Measurements from ENCODE around the gene LRRC38.

LRRC38 gene

DNA sequence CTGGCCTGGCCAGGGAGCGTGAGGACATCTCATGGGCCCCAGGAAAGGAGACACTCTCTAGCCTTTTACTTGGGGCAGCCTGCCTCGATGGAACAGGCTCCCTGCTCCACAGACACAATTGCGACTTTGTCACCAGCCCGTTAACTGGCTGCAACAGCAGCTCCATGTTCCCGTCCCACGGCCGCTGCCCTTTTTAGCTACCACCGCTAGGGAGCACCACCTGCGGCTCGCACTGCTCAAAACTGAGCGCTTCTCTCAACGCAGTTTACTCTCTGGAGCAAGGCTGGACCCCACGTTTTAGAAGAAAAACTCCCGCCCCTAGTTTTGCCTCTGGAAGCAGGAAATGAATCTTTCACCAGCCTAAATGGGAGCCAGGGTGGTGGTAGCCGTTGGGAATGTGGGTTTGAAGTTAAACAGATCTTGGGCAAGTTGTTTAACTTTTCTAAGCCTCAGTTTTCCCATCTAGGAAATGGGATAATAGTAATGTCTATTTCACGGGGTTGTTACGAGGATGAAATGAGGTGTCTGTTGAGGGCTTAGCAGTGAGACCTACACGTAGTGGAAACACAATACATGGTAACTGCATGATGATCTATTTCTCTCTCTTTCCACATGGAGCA lies 3.5 kb upstream of the LRRC38 start:
- DNase-seq (ENCODE audit: low read depth in 2 of 2), result peak in 1 of 2 donors; percentile 4

DNA sequence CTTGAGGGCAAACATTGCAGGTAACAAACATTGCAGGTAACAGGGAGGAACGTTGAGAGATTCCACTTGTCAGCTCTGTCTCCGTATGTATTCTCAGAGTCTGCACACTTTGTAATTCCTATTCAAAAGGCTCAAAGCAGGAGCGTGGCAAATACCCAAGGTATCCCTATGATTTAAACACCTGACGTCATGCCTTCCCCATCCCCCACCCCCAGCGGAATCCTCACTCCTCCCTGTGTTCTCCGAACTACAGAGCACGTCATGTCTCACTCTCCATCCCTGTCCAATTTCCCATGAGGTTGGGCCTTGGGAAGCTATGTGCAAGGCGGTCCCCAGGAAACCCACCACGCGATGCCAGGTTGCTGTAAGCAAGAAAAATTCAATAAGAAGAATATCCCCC lies 2.8 kb upstream of the LRRC38 start:
- no peak for DNase-seq (ENCODE audit: low read depth in 2 of 2)

DNA sequence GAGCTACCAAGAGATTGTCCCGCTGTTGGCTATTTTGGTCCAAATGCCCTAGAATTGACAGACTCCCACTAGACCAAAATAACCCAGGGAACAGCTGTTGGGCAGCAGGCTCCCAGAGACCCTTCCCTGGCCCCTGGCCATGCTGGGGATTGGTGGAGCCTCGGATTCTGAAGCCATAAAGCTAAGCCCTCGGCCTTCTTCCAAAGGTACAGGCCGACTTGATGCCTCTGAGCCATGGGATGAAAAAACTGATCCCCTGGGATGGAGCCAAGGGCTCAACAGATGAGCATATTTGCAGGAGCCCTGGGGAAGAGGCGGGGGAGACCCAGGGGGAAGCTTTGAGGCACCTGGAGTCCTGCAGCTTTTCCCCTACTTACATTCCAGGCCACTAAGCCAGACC lies 1.0 kb upstream of the LRRC38 start:
- no peak for DNase-seq (ENCODE audit: low read depth in 2 of 2)

DNA sequence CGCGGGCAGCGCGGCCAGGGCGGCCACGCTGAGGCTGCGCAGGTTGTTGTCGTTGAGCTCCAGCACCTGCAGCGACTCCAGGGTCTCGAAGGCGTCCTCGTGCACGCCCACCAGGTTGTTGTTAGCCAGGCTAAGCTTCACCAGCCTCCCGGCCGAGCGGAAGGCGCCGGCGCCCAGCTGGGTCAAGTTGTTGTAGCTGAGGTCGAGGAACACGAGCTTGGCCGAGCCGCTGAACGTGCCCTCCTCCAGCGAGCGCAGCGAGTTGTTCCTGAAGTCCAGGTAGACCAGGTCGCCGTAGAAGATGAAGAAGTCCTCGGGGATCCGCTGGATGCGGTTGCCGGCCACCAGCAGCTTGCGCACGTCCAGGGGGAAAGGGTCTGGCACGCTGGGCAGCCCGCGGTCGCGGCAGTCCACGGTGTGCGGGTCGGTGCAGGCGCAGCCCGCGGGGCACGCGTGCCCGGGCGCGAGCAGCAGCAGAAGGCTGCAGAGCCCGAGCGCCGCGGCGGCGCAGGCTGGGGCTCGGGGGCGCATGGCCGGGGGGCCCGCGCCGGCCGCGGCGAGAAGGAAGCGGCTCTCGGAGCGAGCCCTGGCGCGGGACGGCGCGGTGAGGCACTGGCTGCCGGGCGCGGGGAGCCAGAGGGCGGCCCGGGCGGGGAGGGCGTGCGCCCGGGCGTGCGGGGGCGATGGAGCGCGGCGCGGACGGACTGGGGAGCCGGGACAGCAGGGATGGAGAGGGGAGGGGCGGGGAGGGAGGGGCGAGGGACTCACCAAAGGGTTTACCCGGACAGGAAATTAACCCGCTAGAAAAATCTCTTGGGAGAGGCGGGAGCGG lies 524 bp downstream of the LRRC38 start:
- no peak for DNase-seq (ENCODE audit: low read depth in 2 of 2)

- DNase-seq (ENCODE audit: low read depth in 2 of 2), result no peak
Observed at GRCh38 chr1:13512472-13512871, 1.3 kb downstream of the LRRC38 start.

- no peak for DNase-seq (ENCODE audit: low read depth in 2 of 2)
Observed at GRCh38 chr1:13510499-13510898, 3.3 kb downstream of the LRRC38 start.

DNA sequence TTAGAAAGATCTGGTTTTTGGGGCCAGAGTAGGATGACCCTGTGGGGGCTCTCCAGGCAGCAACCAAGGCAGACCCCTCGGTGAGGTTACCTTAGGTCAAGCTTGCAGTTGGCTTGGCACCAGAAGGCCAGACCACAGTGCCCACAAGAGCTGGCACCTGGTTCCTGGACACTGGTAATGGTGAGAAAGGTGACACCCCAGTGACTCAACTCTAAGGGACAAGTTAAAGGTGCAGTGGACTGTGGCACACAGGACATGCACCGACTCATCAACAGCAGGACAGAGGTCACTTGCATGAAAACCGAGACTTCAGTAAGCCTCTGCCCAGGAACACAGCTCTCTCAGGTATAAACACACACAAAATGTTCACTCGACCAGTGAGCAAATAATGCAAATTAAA lies 6.7 kb downstream of the LRRC38 start:
- DNase-seq (ENCODE audit: low read depth in 2 of 2), result no peak

GRCh38 chr1:13505020-13505419 lies 8.8 kb downstream of the LRRC38 start:
- DNase-seq (ENCODE audit: low read depth in 2 of 2), result no peak

DNA sequence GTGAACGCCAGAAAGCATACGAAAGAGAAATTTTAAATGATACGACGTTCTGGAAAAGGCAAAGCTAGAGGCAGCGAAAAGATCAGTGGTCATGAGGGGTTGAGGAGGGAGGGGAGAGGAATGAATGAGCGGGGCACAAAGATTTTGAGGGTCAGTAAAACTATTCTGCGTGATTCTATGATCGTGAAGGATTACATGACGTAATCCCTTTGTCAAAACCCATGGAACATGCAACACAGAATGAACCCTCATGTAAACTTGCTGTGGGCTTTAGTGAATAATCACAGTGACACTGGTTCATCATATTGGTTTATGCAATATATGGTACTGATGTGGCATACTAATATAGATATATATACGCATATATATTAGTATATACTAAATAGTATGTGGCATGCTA lies 13.0 kb downstream of the LRRC38 start:
- no peak for DNase-seq (ENCODE audit: low read depth in 2 of 2)

DNA sequence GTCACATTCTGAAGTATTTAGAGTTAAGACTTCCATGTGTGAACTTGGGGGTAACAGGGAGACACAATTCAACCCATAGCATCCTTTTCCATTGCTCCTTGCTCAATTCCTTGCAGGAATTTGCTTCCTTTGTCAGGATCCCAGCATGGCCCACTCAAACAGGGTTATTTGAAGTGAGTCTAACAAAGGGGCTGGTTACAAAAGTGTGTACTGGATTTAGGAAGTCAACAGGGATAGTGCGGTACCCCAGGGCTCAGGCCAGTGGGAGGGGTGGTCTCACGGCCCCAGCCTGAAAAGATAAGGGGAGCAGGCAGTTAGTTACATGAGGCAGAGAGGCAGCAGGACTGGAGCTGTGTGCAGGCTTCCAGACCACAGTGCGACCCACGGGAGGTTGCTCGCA lies 14.4 kb downstream of the LRRC38 start:
- DNase-seq (ENCODE audit: low read depth in 2 of 2), result no peak

GRCh38 chr1:13498553-13498952 lies 15.2 kb downstream of the LRRC38 start:
- no peak for DNase-seq (ENCODE audit: low read depth in 2 of 2)

DNA sequence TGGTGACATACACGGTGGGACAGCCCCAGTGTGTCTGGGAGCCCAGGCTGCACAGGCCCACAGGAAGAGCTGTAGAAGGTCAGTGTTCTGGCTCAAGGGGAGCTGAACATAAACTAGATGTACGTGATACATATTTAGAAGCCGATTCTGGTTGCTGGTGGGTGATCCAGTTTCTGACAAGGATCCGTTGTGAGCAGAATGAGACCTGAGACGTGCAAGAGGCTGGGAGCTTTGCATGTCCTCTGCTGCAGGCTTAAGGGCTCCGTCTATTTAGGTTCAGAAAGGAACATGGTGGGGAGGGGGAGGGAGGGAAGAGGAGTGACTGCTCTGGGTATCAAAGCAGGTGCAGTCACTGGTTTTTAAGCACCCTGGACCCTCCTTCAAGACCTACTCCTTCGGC lies 18.6 kb downstream of the LRRC38 start:
- DNase-seq (ENCODE audit: low read depth in 2 of 2), result no peak

- no peak for DNase-seq (ENCODE audit: low read depth in 2 of 2)
Observed at GRCh38 chr1:13494712-13495111, 19.1 kb downstream of the LRRC38 start.

DNA sequence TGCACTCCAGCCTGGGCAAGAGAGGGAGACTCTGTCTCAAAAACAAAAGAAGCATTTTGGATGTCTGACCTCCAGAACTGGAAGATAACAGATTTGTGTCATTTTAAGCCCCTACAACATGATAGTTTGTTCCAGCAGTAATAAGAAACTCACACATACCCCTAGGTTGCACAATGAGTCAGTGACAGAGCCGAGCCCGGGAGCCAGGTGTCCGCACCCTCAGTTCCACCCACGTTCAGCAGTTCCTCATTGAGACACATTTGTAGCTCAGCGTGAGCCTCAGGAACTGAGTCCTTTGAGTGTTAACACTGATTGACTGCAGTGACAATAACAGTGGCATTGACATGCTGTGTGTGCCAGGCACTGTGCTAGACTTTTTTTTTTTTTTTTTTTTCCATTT lies 19.8 kb downstream of the LRRC38 start:
- no peak for DNase-seq (ENCODE audit: low read depth in 2 of 2)

GRCh38 chr1:13492711-13493110 lies 21.1 kb downstream of the LRRC38 start:
- DNase-seq (ENCODE audit: low read depth in 2 of 2), result no peak

DNA sequence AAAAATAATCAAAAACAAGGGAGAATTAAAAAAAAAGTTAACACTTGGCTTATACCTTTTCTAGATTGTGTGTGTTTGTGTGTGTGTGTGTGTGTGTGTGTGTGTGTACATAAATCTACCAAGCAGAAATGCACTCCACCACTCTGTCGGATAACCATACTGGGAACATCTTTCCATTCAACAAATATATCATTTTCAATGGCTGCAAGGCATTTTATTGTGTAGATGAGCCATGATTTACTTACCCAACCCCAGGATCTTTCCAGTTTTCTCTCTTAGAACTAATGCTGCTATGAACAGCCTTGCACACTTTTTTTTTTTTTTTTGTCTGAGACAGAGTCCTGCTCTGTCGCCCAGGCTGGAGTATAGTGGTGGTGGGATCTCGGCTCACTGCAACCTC lies 25.8 kb downstream of the LRRC38 start:
- no peak for DNase-seq (ENCODE audit: low read depth in 2 of 2)

- no peak for DNase-seq (ENCODE audit: low read depth in 2 of 2)
Observed at GRCh38 chr1:13487143-13487868, 26.5 kb downstream of the LRRC38 start.

GRCh38 chr1:13483946-13484345 lies 29.9 kb downstream of the LRRC38 start:
- DNase-seq (ENCODE audit: low read depth in 2 of 2), result no peak

DNA sequence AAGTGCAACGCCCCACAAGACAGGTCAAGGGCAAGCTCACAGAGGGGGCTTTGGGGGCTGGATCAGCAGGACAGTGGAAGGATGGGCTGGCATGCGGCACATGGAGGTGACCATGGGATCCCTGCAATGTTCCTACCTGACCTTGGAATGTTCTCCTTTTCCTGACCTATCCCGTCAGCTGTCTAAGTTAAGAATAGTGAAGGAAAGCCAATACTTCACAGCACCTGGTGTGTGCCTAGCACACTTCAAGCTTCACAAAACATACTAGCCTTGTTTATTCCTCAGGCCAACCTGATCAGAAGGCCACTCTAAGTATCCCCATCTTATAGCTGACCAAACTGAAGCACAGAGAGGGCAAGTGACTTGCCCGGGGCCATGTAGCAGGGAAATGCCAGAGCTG lies 31.2 kb downstream of the LRRC38 start:
- no peak for DNase-seq (ENCODE audit: low read depth in 2 of 2)

GRCh38 chr1:13479171-13479856 lies 34.5 kb downstream of the LRRC38 start:
- no peak for DNase-seq (ENCODE audit: low read depth in 2 of 2)

- no peak for DNase-seq (ENCODE audit: low read depth in 2 of 2)
Observed at GRCh38 chr1:13478692-13479091, 35.1 kb downstream of the LRRC38 start.

DNA sequence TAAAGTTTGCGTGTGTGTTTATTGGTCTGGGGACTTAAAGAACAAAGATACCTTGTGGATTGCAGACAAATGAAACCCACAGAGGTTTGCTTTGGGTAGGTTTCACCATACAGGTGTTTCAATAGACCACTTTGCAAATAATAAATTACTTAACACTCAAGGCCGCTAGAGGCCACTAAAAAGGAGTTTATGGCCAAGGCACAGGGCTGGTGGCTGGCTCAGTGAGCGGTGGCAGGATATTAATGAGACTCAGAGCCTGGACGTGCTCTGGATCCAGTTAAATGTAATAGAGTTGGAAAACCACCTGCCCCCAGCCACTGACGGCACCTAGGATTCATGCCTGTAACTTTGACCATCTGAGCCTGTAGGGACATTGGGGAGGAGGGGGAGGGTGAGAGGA lies 44.5 kb downstream of the LRRC38 start:
- DNase-seq (ENCODE audit: low read depth in 2 of 2), result no peak
